HG03520 (cell line): ENCODE measurements around the gene FGL2.
"Not testable (repeated sequence)": the region's sequence is repeated elsewhere in the genome, so short reads cannot be mapped to it uniquely, and the experiment has no call there.

Experiments
- ATAC-seq: cut with Tn5 transposase; IDR thresholded peaks from one replicate; pipeline ENCODE4 v1.9.1; 2021; ENCODE audit warnings: mild to moderate bottlenecking, moderate library complexity; ENCODE audit not compliant: unreplicated experiment

Gene FGL2

DNA sequence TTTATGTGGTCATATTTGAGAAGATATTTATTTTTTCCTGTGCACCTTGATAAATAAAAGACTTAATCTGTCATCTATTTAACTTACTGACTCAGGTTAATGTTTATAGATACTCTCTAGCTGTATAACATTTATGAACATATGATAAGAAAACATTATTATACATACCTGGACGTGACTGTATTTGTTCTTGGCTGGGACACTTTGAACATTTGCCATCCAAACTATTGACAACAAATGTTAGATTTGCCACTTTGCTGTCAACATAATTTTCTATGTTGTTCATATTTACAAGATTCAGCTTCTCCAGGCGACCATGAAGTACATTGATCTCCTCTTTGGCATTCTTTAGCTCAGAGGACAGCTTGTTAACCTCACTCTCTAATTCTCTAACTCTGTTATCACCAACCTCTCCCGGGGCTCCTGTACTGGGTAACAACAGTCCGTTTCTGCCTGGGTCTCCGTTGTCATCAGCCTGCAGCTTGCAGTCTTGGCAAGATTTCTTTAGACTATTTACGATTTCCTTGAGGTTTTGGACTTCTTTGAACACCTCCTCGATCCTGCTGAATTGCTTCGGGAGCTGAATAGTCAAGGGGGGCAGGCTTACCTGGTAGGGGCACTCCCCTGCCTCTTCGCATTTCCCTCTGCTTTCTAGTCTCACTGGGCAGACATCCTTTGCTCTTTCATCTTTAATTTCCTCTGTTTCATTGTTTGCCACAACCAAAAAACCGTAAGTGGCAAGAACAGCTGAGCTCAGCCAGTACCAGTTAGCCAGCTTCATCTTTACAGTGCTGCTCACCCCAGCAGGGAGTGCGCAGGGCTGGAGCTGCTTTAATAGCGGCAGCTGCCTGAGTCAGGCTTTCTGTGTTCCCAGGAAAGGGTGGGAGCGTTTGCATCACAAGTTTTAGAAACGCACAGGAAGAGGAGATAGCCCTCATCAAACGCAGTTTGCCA, at the start of gene FGL2:
Gene FGL2 (minus strand): TSS at position 807 of the 954 bp plus-strand sequence. CDS start 26 bp downstream, at position 781.
- no peak for ATAC-seq

DNA sequence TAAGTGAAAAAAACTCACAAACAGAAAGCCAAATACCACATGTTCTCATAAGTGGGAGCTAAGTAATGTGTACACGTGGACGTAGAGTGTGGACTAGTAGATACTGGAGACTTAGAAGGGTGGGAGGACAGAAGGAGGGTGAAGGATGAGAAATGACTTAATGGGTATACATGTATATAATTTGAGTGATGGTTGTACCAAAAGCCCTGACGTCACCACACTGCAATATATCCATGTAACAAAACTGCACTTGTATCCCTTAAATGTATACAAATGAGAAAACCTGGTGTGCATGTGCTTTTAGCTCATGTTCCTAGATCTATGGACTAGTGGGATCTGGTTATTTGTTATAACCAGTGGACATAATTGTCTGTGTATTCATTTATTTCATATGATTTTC, 48.5 kb upstream of the FGL2 start:
- no peak for ATAC-seq

DNA sequence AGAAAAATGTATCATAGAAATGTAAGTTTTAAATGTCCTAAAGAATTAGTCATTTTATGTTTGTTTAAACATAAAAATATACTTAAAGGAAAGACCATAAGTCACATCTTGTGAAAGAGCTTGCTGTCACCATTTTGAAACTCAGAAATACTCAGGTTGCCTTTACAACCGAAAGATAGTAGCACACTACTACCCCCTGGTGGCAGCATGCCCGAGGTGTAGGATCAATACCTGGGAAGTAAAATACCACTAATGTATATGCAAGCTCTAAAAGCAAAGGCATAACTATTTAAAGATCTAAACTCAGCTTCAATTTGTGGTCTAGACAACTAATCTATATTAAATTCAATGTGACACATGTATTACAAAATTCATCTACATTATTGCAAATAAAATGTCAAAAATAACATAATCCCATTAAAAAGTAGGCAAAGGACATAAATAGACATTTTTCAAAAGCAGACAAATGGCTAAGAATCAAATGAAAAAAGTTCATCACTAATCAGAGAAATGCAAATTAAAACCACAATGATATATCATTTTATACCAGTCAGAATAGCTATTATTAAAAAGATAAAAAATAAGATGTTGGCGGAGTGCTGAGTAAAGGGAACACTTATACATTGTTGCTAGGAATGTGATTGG, 47.7 kb upstream of the FGL2 start:
- ATAC-seq: peak; percentile 88

GRCh38 chr7:77246026-77246640, 46.5 kb upstream of the FGL2 start:
- ATAC-seq: no peak

GRCh38 chr7:77245015-77245755, 45.6 kb upstream of the FGL2 start:
- ATAC-seq: no peak

DNA sequence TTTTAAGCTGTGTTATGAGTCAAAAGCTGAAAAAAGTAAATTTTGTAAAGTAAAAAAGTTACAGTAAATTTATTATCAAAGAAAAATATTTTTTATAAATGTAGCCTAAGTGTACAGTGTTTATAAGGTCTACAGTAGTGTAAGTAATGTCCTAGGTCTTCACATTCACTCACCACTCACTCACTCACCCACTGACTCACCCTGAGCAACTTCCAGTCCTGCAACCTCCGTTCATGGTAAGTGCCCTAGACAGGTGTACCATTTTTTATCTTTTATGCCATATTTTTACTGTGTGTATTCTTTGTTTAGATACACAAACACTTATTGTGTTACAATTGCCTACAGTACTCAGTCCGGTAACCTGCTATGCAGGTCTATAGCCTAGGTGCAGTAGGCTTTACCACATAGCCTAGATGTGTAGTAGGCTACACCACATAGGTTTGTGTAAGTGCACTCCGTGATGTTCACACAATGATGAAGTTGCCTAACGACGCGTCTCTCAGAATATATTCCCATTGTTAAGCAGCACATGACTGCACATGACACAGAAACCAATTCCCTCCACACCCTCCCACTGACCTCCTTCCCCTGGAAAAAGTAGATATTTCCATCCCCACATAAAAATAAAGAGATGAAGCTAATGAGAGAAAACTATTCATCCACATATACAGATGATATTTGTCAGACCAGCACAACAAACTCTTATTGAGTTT, 44.8 kb upstream of the FGL2 start:
- no peak for ATAC-seq

GRCh38 chr7:77242554-77242953, 42.9 kb upstream of the FGL2 start:
- no peak for ATAC-seq

GRCh38 chr7:77242068-77242467, 42.4 kb upstream of the FGL2 start:
- ATAC-seq: no peak

DNA sequence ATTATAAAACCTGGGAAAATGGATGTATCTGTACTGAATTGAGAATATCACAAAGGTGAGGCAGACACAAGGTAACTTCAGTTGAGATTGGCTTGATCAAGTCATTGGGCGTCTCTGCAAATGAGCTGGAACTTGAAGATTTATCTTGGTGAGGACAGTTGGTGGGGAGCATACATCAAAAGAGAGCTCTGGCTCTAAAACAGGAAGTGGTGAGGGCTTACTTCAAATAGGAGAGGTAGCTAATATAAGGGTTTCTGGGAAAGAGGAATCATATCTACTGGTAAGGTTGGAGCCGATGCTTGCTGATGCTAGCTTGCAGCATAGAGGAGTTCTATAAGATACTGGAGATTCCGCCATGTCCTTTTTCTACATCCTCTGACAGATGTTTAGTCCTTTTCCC, 39.9 kb upstream of the FGL2 start:
- no peak for ATAC-seq

GRCh38 chr7:77238703-77239136, 39.1 kb upstream of the FGL2 start:
- no peak for ATAC-seq

GRCh38 chr7:77235276-77235675, 35.7 kb upstream of the FGL2 start:
- ATAC-seq: no peak

GRCh38 chr7:77232467-77232866, 32.8 kb upstream of the FGL2 start:
- ATAC-seq: no peak

DNA sequence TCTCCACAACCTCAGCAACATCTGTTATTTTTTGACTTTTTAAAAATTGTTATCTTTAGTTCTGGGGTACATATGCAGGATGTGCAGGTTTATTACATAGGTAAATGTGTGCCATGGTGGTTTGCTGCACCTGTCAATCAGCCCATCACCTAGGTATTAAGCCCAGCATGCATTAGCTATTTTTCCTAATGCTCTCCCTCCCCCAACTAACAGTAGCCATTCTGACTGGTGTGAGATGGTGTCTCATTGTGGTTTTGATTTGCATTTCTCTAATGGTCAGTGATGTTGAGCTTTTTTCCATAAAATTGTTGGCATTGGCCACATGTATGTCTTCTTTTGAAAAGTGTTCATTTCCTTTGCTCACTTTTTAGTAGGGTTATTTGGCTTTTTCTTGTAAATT, 29.2 kb upstream of the FGL2 start:
- not testable (repeated sequence) for ATAC-seq

DNA sequence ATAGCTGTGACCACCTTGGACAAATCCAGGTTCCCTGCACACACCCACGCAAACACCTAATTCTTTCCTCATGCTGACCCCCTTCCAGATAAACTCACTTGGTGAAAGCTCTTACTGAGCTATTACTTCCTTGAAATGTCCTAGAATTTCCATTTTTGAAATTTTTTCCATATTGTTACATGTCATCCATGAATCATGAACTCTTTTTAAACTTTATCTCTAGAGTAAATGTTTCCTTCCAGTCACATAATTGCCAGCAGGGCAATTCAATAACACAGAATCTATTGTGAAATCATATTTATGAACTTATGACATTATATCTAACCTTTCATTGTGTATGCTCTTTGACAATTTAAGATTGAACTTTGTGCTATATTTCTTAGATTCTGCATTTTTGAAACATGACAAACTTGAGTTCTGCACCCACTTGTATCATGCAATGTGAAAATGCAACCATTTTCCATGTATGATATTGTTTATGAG, 26.8 kb upstream of the FGL2 start:
- no peak for ATAC-seq

GRCh38 chr7:77223261-77223660, 23.6 kb upstream of the FGL2 start:
- no peak for ATAC-seq

DNA sequence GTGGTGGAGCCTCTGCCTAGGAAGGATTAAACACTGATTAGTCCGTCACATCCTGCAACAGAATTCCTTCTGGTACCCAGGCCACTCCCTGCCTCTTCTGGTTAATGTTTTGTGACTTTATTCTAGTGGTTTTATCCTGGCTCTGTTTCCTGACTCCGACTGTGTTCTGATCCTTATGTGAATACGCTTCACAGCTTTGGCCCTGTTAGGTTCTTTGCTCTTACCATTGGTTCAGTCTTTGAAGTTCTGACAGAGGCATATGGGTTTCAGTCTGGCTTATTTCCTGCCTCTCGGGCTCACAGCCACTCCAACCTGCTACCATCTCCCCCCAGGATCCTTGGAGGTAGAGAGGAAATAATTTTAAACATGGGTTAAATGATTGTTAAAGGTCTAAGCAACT, 23.2 kb upstream of the FGL2 start:
- no peak for ATAC-seq

DNA sequence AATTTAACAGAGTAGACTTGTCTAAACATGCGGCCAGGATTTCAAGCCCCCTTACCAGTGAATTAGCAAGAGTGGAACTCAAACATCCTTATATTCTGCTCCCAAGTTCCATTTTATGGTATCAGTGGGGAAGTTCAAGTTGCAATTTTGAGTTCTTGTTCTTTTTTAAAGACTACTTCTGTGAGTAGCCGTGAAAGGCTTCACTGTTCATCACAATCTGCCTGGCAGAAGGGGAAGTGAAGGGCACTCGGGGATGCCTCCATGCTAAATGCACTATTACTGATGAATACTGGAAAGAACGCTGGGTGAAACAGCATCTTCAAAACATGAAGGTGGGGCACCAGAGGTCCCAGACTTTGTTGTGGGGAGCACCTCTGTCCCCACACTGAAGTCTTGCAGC, 22.4 kb upstream of the FGL2 start:
- ATAC-seq: no peak

- not testable (repeated sequence) for ATAC-seq
Observed at GRCh38 chr7:77219701-77220331, 20.2 kb upstream of the FGL2 start.

- ATAC-seq: no peak
Observed at GRCh38 chr7:77217474-77218185, 18.0 kb upstream of the FGL2 start.
